ENCODE data around the gene CHN2.

CHN2 gene

GRCh38 chr7:29320577-29320976 lies 126.0 kb downstream of the CHN2 start:
- peaks cover 2% of the 10 kb centered on the region for H3K27me3 Mint-ChIP-seq
- H3K4me1 Mint-ChIP-seq, result peaks cover 5% of the 10 kb centered on the region
- H3K36me3 Mint-ChIP-seq (ENCODE audit: low read depth), result peaks cover 3% of the 10 kb centered on the region
- no peak overlapping the region for H3K27ac Mint-ChIP-seq
- no peak for ATAC-seq
- DNase-seq, result no peak
- H3K9me3 Mint-ChIP-seq, result no peaks in the 10 kb centered on the region
- H3K4me3 Mint-ChIP-seq, result no peak overlapping the region

GRCh38 chr7:29322023-29322712 lies 127.6 kb downstream of the CHN2 start:
- ATAC-seq, result no peak
- no peaks in the 10 kb centered on the region for H3K9me3 Mint-ChIP-seq
- H3K27ac Mint-ChIP-seq, result no peak overlapping the region
- no peak for DNase-seq
- peaks cover 5% of the 10 kb centered on the region for H3K4me1 Mint-ChIP-seq
- no peak overlapping the region for H3K4me3 Mint-ChIP-seq
- peaks cover 3% of the 10 kb centered on the region for H3K36me3 Mint-ChIP-seq (ENCODE audit: low read depth)
- peaks cover 2% of the 10 kb centered on the region for H3K27me3 Mint-ChIP-seq

GRCh38 chr7:29325476-29325875 lies 130.9 kb downstream of the CHN2 start:
- peaks cover 3% of the 10 kb centered on the region for H3K36me3 Mint-ChIP-seq (ENCODE audit: low read depth)
- ATAC-seq, result no peak
- no peak overlapping the region for H3K27ac Mint-ChIP-seq
- no peaks in the 10 kb centered on the region for H3K9me3 Mint-ChIP-seq
- no peak for DNase-seq
- H3K4me1 Mint-ChIP-seq, result peaks cover 19% of the 10 kb centered on the region
- H3K4me3 Mint-ChIP-seq, result no peak overlapping the region
- H3K27me3 Mint-ChIP-seq, result peaks cover 2% of the 10 kb centered on the region

GRCh38 chr7:29326864-29327263 lies 132.3 kb downstream of the CHN2 start:
- H3K4me3 Mint-ChIP-seq, result no peak overlapping the region
- ATAC-seq (no peak), DNase-seq (no peak)
- H3K36me3 Mint-ChIP-seq (ENCODE audit: low read depth), result peaks cover 3% of the 10 kb centered on the region
- H3K4me1 Mint-ChIP-seq, result peaks cover 16% of the 10 kb centered on the region
- H3K27me3 Mint-ChIP-seq, result peaks cover 2% of the 10 kb centered on the region
- no peaks in the 10 kb centered on the region for H3K9me3 Mint-ChIP-seq
- H3K27ac Mint-ChIP-seq, result no peak overlapping the region

GRCh38 chr7:29327455-29327854 lies 132.9 kb downstream of the CHN2 start:
- Mint-ChIP-seq H3K4me1 (peaks cover 16% of the 10 kb centered on the region), H3K9me3 (no peaks in the 10 kb centered on the region), H3K36me3 (ENCODE audit: low read depth) (peaks cover 3% of the 10 kb centered on the region), H3K4me3 (no peak overlapping the region), H3K27ac (no peak overlapping the region), H3K27me3 (no peaks in the 10 kb centered on the region)
- DNase-seq (no peak), ATAC-seq (no peak)

GRCh38 chr7:29328045-29328444 lies 133.5 kb downstream of the CHN2 start:
- DNase-seq, result no peak
- Mint-ChIP-seq H3K4me3 (no peak overlapping the region), H3K4me1 (peaks cover 16% of the 10 kb centered on the region), H3K27ac (no peak overlapping the region), H3K9me3 (no peaks in the 10 kb centered on the region), H3K27me3 (no peaks in the 10 kb centered on the region), H3K36me3 (ENCODE audit: low read depth) (peaks cover 2% of the 10 kb centered on the region)
- ATAC-seq, result no peak

- DNase-seq (no peak), ATAC-seq (no peak)
- Mint-ChIP-seq H3K9me3 (no peaks in the 10 kb centered on the region), H3K4me1 (peaks cover 16% of the 10 kb centered on the region), H3K27me3 (no peaks in the 10 kb centered on the region), H3K4me3 (no peak overlapping the region), H3K36me3 (ENCODE audit: low read depth) (no peaks in the 10 kb centered on the region), H3K27ac (no peak overlapping the region)
These were observed 134.2 kb downstream of the CHN2 start for GRCh38 chr7:29328811-29329210.

GRCh38 chr7:29329686-29330085 lies 135.1 kb downstream of the CHN2 start:
- Mint-ChIP-seq H3K27me3 (no peaks in the 10 kb centered on the region), H3K9me3 (no peaks in the 10 kb centered on the region), H3K36me3 (ENCODE audit: low read depth) (no peaks in the 10 kb centered on the region), H3K4me3 (no peak overlapping the region), H3K4me1 (peaks cover 16% of the 10 kb centered on the region), H3K27ac (no peak overlapping the region)
- no peak for ATAC-seq
- no peak for DNase-seq

- Mint-ChIP-seq H3K36me3 (ENCODE audit: low read depth) (no peaks in the 10 kb centered on the region), H3K4me3 (no peak overlapping the region), H3K4me1 (peaks cover 16% of the 10 kb centered on the region), H3K27me3 (no peaks in the 10 kb centered on the region), H3K9me3 (no peaks in the 10 kb centered on the region), H3K27ac (no peak overlapping the region)
- ATAC-seq, result no peak
- no peak for DNase-seq
These were observed 135.6 kb downstream of the CHN2 start for GRCh38 chr7:29330136-29330535.

- Mint-ChIP-seq H3K36me3 (ENCODE audit: low read depth) (no peaks in the 10 kb centered on the region), H3K4me1 (peaks cover 18% of the 10 kb centered on the region), H3K4me3 (no peak overlapping the region), H3K27me3 (no peaks in the 10 kb centered on the region), H3K9me3 (no peaks in the 10 kb centered on the region), H3K27ac (no peak overlapping the region)
- ATAC-seq (no peak), DNase-seq (no peak)
These were observed 136.6 kb downstream of the CHN2 start for GRCh38 chr7:29331163-29331562.

- Mint-ChIP-seq H3K9me3 (no peaks in the 10 kb centered on the region), H3K4me3 (no peak overlapping the region), H3K4me1 (peaks cover 24% of the 10 kb centered on the region), H3K27me3 (no peaks in the 10 kb centered on the region), H3K27ac (no peak overlapping the region), H3K36me3 (ENCODE audit: low read depth) (no peaks in the 10 kb centered on the region)
- no peak for ATAC-seq
- no peak for DNase-seq
These were observed 137.7 kb downstream of the CHN2 start for GRCh38 chr7:29332042-29332811.

GRCh38 chr7:29332875-29333855 lies 138.6 kb downstream of the CHN2 start:
- no peak for ATAC-seq
- no peak overlapping the region for H3K27ac Mint-ChIP-seq
- no peaks in the 10 kb centered on the region for H3K36me3 Mint-ChIP-seq (ENCODE audit: low read depth)
- DNase-seq, result no peak
- H3K9me3 Mint-ChIP-seq, result no peaks in the 10 kb centered on the region
- no peak overlapping the region for H3K4me3 Mint-ChIP-seq
- H3K27me3 Mint-ChIP-seq, result no peaks in the 10 kb centered on the region
- peaks cover 34% of the 10 kb centered on the region for H3K4me1 Mint-ChIP-seq

- Mint-ChIP-seq H3K4me1 (peaks cover 22% of the 10 kb centered on the region), H3K27me3 (no peaks in the 10 kb centered on the region), H3K27ac (no peak overlapping the region), H3K4me3 (no peak overlapping the region), H3K9me3 (no peaks in the 10 kb centered on the region), H3K36me3 (ENCODE audit: low read depth) (no peaks in the 10 kb centered on the region)
- no peak for DNase-seq
- ATAC-seq, result no peak
These were observed 140.9 kb downstream of the CHN2 start for GRCh38 chr7:29335188-29336083.

Measured in activated naive CD8-positive, alpha-beta T cell treated with anti-CD3 and anti-CD28 coated beads, Interleukin-2, amount 50 U/mL, for 24 hours (primary cell).